ENCODE results near the gene CDHR5. TPM values are rescaled to one million over a fixed set of nuclear protein-coding genes. Genes with fewer than 3 reads are reported as not detected.
"Not testable (repeated sequence)": the region's sequence is repeated elsewhere in the genome, so short reads cannot be mapped to it uniquely, and the experiment has no call there.

The CDHR5 gene, protein sequence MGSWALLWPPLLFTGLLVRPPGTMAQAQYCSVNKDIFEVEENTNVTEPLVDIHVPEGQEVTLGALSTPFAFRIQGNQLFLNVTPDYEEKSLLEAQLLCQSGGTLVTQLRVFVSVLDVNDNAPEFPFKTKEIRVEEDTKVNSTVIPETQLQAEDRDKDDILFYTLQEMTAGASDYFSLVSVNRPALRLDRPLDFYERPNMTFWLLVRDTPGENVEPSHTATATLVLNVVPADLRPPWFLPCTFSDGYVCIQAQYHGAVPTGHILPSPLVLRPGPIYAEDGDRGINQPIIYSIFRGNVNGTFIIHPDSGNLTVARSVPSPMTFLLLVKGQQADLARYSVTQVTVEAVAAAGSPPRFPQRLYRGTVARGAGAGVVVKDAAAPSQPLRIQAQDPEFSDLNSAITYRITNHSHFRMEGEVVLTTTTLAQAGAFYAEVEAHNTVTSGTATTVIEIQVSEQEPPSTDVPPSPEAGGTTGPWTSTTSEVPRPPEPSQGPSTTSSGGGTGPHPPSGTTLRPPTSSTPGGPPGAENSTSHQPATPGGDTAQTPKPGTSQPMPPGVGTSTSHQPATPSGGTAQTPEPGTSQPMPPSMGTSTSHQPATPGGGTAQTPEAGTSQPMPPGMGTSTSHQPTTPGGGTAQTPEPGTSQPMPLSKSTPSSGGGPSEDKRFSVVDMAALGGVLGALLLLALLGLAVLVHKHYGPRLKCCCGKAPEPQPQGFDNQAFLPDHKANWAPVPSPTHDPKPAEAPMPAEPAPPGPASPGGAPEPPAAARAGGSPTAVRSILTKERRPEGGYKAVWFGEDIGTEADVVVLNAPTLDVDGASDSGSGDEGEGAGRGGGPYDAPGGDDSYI
- polyA plus RNA-seq: under 1 TPM in 2 of 3 donors, not detected in 1; 0.39 to 0.74 TPM

- no peak within 1 kb of the TSS for H3K27ac ChIP-seq (ENCODE audit: low read depth, low read length)
- WGBS, 3 donors: 66 to 82% (median 67%) methylated on average over 32 to 33 of the region's 33 CpGs
Observed at GRCh38 chr11:624705-625635, at the start of gene CDHR5. Gene CDHR5 (minus strand): TSS chr11:624955. CDS start chr11:624902, 53 bp downstream.

DNA sequence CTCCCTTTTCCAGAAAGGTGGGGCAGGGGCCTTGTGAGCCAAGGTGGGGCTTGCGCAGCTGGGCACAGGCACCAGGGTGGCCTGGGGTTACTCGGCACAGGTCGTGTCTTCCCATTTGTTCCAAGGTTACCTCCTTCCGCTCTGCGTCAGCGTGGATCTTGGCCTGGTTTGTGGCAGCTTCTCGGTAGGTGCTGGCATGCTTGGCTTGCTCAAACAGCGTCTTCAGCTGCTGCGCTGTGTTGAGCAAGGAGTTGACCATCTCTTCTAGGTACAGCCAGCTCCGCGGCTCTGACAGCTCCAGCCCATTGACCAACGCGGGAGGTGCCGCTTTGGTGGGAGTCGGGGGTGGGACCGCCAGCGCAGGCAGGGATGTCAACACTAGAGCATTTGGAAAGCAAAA is 49.7 kb upstream of the CDHR5 start:
- WGBS, 3 donors: 89 to 92% (median 91%) methylated on average over 17 of the region's 17 CpGs
- H3K27ac ChIP-seq (ENCODE audit: low read depth, low read length): no peak overlapping the region

DNA sequence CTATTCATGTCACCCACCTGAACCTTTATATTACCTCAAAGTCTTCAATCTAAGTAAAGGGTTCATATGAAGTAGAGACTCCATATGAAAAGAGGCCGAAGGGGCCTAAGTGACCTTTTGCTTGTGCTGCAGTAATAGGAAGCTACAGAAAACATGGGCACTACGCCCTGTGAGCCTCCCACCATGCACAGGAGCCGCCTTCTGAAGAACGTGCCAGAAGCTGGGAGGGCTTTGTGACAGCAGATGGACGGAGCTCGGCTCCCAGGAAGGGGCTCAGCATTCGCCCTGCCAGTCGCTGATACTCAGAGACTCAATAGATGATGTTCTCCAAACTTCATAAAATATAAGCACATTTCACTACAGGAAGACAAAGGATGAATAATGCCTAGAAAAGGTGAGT is 49.1 kb upstream of the CDHR5 start:
- 90 to 95% (median 94%) methylated on average over 8 of the region's 8 CpGs for WGBS, 3 donors
- no peak overlapping the region for H3K27ac ChIP-seq (ENCODE audit: low read depth, low read length)

- WGBS, 3 donors: 62 to 80% (median 62%) methylated on average over 11 of the region's 11 CpGs
- H3K27ac ChIP-seq (ENCODE audit: low read depth, low read length): no peak overlapping the region
Observed at GRCh38 chr11:665704-666281, 41.0 kb upstream of the CDHR5 start.

DNA sequence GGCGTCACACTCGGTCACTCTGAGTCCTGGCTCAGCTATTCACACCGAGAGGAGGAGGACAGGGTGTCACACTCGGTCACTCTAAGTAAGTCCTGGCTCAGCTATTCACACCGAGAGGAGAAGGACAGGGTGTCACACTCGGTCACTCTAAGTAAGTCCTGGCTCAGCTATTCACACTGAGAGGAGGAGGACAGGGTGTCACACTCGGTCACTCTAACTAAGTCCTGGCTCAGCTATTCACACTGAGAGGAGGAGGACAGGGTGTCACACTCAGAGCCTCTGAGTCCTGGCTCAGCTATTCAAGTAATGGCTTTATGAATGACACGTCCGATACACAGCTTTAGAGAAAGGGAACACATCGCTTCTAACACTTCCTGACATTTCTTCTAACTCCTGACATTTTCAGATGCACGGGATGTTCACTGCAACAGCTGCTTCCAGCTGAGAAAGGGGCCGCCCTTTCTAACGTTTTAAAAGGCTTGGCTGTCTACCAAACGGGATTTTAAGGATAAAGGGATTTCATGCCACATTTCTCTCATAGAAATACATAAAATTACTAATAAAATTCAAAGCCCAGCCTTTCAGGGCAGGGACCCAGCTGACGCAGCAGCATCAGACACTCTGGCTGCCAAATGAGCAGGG is 40.4 kb upstream of the CDHR5 start:
- WGBS, 3 donors: 77 to 85% (median 79%) methylated on average over 13 to 15 of the region's 15 CpGs

DNA sequence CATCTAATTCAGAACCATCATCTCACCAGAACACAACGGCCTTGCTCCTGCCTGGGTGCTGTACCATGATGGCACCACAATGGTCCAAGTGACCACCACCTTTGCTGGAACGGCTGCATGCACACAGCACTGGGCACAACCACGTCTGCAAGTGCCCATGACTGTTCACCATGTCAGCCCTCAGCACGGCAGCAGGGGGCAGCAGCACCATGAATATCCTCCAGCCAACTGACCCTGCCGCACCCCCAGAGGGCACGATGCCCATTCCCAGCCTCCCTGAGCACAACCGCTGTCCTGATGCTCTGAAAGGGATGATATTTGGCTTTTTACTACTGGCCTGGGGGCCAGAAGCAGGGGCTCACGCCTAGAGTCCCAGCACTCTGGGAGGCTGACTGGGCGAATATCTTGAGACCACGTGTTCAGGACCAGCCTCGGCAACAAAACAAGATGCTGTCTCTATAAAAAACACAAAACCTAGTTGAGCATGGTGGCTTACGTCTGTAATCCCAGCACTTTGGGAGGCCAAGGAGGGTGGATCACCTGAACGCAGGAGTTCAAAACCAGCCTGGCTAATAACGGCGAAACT is 38.0 kb upstream of the CDHR5 start:
- no peak overlapping the region for H3K27ac ChIP-seq (ENCODE audit: low read depth, low read length)
- WGBS, 3 donors: 54 to 59% (median 55%) methylated on average over 15 of the region's 15 CpGs

More for the DNA sequence above, 40.4 kb upstream of the CDHR5 start:
- no peak overlapping the region for H3K27ac ChIP-seq (ENCODE audit: low read depth, low read length)

- 88 to 93% (median 90%) methylated on average over 19 of the region's 19 CpGs for WGBS, 3 donors
- H3K27ac ChIP-seq (ENCODE audit: low read depth, low read length): no peak overlapping the region
Observed at GRCh38 chr11:660681-661444, 36.1 kb upstream of the CDHR5 start.

DNA sequence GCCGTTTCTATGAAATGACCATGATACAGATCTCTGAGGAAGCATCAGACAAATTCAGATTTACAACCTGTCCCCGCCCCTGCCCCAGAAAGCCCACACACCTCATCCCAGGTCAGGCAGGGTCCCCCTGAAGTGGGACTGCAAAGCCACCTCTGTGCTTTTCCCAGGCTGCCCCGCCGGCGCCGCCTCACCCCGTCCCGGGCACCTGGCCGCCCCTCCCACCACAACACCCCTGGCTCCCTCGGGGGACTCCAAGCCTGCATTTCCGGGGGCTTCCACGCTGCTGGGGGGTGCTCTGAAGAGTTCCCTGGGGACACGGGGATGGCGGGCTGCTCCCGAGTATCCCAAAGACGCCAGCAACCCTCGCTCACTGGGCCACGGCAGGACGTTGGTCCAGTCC is 35.5 kb upstream of the CDHR5 start:
- WGBS, 3 donors: 87 to 91% (median 91%) methylated on average over 18 to 19 of the region's 19 CpGs
- no peak overlapping the region for H3K27ac ChIP-seq (ENCODE audit: low read depth, low read length)

- H3K27ac ChIP-seq (ENCODE audit: low read depth, low read length): no peak overlapping the region
- 90 to 94% (median 91%) methylated on average over 16 of the region's 16 CpGs for WGBS, 3 donors
Observed at GRCh38 chr11:659532-660085, 34.9 kb upstream of the CDHR5 start.

GRCh38 chr11:657691-658126 is 33.0 kb upstream of the CDHR5 start:
- WGBS, 3 donors: 66 to 91% (median 89%) methylated on average over 14 of the region's 14 CpGs
- H3K27ac ChIP-seq (ENCODE audit: low read depth, low read length): no peak overlapping the region

- H3K27ac ChIP-seq (ENCODE audit: low read depth, low read length): no peak overlapping the region
- 89 to 91% (median 90%) methylated on average over 7 of the region's 7 CpGs for WGBS, 3 donors
Observed at GRCh38 chr11:656866-657265, 32.1 kb upstream of the CDHR5 start.

GRCh38 chr11:656426-656825 is 31.7 kb upstream of the CDHR5 start:
- 90 to 95% (median 93%) methylated on average over 14 of the region's 14 CpGs for WGBS, 3 donors
- H3K27ac ChIP-seq (ENCODE audit: low read depth, low read length): no peak overlapping the region

DNA sequence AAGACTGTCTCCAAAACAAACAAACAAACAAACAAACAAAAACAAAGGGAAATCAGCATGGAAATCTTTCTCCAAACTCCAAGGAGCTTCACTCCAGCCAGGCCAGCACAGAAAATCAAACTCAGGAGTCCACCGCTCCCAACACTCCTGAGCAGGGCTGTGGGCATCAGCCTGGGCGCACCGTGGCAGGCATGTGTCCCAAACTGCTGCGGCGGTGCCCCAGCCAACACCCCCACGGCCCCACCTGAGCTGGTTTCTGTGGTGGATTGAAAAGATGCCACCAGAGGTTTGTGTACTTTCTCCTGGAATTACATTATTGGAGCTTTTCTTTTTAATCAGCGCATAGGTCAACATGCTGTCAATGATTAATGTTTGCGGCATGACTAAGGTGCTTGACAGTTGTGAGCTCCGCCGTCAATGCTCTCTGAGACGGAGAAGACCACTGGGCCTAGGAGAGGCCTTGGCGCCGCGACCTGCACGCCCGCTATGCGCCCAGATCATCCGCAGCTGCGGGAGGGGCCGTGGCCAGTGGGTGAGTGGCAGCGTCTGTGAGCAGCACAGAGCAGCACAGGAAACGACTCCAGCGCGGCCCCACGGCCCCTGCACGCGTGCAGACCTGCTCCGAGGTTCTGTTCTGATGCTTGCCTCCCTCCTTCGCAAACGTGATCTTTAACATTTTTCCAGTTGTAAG is 30.4 kb upstream of the CDHR5 start:
- 44 to 92% (median 88%) methylated on average over 30 of the region's 30 CpGs for WGBS, 3 donors
- H3K27ac ChIP-seq (ENCODE audit: low read depth, low read length): no peak overlapping the region

GRCh38 chr11:654444-654843 is 29.7 kb upstream of the CDHR5 start:
- not testable (repeated sequence) for H3K27ac ChIP-seq (ENCODE audit: low read depth, low read length)
- 93 to 95% (median 95%) methylated on average over 12 of the region's 12 CpGs for WGBS, 3 donors

- WGBS, 3 donors: 85 to 93% (median 89%) methylated on average over 12 to 15 of the region's 15 CpGs
Observed at GRCh38 chr11:653837-654236, 29.1 kb upstream of the CDHR5 start.

GRCh38 chr11:653136-653535 is 28.4 kb upstream of the CDHR5 start:
- not testable (repeated sequence) for H3K27ac ChIP-seq (ENCODE audit: low read depth, low read length)
- WGBS, 3 donors: 76 to 91% (median 77%) methylated on average over 14 of the region's 14 CpGs

More at GRCh38 chr11:653837-654236, 29.1 kb upstream of the CDHR5 start:
- no peak overlapping the region for H3K27ac ChIP-seq (ENCODE audit: low read depth, low read length)
